Measurements from ENCODE around the gene CDH18.

DNA sequence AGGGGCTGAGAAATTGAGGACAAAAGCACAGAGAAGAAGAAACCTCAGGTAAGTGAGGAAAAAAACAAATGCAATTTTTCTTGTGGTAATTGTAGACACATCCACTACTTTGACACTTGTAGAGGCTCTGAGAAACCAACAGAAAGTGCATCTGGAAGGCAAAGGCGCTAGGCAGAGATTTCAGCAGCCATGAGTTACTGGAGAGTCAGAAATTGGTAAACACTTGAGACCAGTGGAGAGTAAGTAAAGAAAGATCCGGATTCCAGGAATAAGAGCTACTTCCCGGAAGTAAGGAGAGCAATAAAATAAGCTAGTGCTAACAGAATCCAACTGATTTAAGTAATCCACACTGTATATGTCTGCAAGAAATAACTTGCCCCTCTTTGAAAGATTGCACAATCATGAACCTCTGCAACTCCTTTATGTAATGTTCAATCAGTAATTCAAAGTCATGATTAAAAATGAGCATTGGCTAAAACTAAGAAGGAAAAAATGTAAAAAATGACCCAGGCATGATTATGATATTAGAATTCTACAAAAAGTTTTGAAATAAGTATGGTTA, 382.1 kb downstream of the CDH18 start:
- TF ChIP-seq, protein P1, sequence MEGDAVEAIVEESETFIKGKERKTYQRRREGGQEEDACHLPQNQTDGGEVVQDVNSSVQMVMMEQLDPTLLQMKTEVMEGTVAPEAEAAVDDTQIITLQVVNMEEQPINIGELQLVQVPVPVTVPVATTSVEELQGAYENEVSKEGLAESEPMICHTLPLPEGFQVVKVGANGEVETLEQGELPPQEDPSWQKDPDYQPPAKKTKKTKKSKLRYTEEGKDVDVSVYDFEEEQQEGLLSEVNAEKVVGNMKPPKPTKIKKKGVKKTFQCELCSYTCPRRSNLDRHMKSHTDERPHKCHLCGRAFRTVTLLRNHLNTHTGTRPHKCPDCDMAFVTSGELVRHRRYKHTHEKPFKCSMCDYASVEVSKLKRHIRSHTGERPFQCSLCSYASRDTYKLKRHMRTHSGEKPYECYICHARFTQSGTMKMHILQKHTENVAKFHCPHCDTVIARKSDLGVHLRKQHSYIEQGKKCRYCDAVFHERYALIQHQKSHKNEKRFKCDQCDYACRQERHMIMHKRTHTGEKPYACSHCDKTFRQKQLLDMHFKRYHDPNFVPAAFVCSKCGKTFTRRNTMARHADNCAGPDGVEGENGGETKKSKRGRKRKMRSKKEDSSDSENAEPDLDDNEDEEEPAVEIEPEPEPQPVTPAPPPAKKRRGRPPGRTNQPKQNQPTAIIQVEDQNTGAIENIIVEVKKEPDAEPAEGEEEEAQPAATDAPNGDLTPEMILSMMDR (conservative IDR thresholded peaks at IDR 0.05; ENCODE audit: low read length) = no peak
- TF ChIP-seq EZH2phosphoT487 (IDR thresholded peaks at IDR 0.05; ENCODE audit: borderline replicate concordance) = no peak
